Right hindlimb (tissue), 1 donor: ENCODE measurements around the gene TOP3B.

Experiments used
- DNase-seq: peaks from one replicate; pipeline ENCODE4 v3.0.0-alpha.2; 2018

The TOP3B gene

GRCh38 chr22:22011964-22012363, 29.4 kb upstream of the TOP3B start:
- no peak for DNase-seq

- DNase-seq, result no peak
Measured at GRCh38 chr22:22010358-22010757, 27.8 kb upstream of the TOP3B start.

GRCh38 chr22:22009661-22010060, 27.1 kb upstream of the TOP3B start:
- no peak for DNase-seq

- DNase-seq, result no peak
Measured at GRCh38 chr22:22006596-22006990, 24.0 kb upstream of the TOP3B start.

- no peak for DNase-seq
Measured at GRCh38 chr22:22005945-22006595, 23.5 kb upstream of the TOP3B start.

- DNase-seq, result no peak
Measured at GRCh38 chr22:22003233-22003632, 20.6 kb upstream of the TOP3B start.

GRCh38 chr22:22002526-22003055, 20.0 kb upstream of the TOP3B start:
- DNase-seq, result no peak

- no peak for DNase-seq
Measured at GRCh38 chr22:22001664-22002525, 19.3 kb upstream of the TOP3B start.

GRCh38 chr22:21998595-21999247, 16.1 kb upstream of the TOP3B start:
- DNase-seq, result no peak

- DNase-seq, result no peak
Measured at GRCh38 chr22:21996175-21996720, 13.7 kb upstream of the TOP3B start.

GRCh38 chr22:21995660-21996059, 13.1 kb upstream of the TOP3B start:
- no peak for DNase-seq

GRCh38 chr22:21994881-21995444, 12.4 kb upstream of the TOP3B start:
- no peak for DNase-seq

- DNase-seq, result no peak
Measured at GRCh38 chr22:21992593-21993237, 10.1 kb upstream of the TOP3B start.

GRCh38 chr22:21991774-21992173, 9.2 kb upstream of the TOP3B start:
- DNase-seq, result no peak

- DNase-seq, result no peak
Measured at GRCh38 chr22:21991304-21991596, 8.7 kb upstream of the TOP3B start.

- peak; percentile 52 for DNase-seq
Measured at GRCh38 chr22:21990445-21991303, 8.1 kb upstream of the TOP3B start.

- no peak for DNase-seq
Measured at GRCh38 chr22:21989049-21989448, 6.5 kb upstream of the TOP3B start.

GRCh38 chr22:21985214-21985613, 2.6 kb upstream of the TOP3B start:
- no peak for DNase-seq

GRCh38 chr22:21984793-21985192, 2.2 kb upstream of the TOP3B start:
- peak; percentile 30 for DNase-seq

GRCh38 chr22:21981874-21982273, 713 bp downstream of the TOP3B start:
- no peak for DNase-seq

GRCh38 chr22:21980547-21980946, 2.0 kb downstream of the TOP3B start:
- no peak for DNase-seq
